ENCODE data around the gene SERPINA6. TPM values are rescaled to one million over a fixed set of nuclear protein-coding genes. Genes with fewer than 3 reads are reported as not detected.

Gene SERPINA6
- total RNA-seq, 1 experiment from 2014 or later, result not detected

- Histone ChIP-seq H3K4me1 (ENCODE audit: control insufficient read depth in 1 of 2, insufficient read depth in 2 of 2, low read length in 2 of 2) (peaks cover 0 to 4% of the 10 kb centered on the region in 2 experiments; a peak in 1 of 4 replicates), H3K9ac (ENCODE audit: low read length) (no peak overlapping the region), H3K4me2 (ENCODE audit: low read length) (no peak overlapping the region), H3K4me3 (replicated peaks in 1 of 2; ENCODE audit: low read depth in 1 of 2, low read length in 2 of 2) (no peak overlapping the region), H3K27me3 (ENCODE audit: insufficient read depth, low read length) (no peaks in the 10 kb centered on the region), H3K79me2 (ENCODE audit: insufficient read depth, low read length) (no peaks in the 10 kb centered on the region), H4K20me1 (ENCODE audit: insufficient read depth) (no peaks in the 10 kb centered on the region), H3K9me2 (ENCODE audit: insufficient read depth) (no peaks in the 10 kb centered on the region), H3K36me3 (ENCODE audit: control insufficient read depth in 1 of 2, insufficient read depth in 2 of 2, low read length in 2 of 2) (no peaks in the 10 kb centered on the region), H3K9me3 (ENCODE audit: control insufficient read depth in 1 of 2, insufficient read depth in 1 of 2, low read depth in 1 of 2, low read length in 2 of 2) (no peaks in the 10 kb centered on the region), H2AFZ (ENCODE audit: low read depth, low read length, poor library complexity, severe bottlenecking) (no peak overlapping the region), H3K27ac (ENCODE audit: low read depth, low read length) (no peak overlapping the region)
- POLR2A ChIA-PET, result no interaction called here
- DNase-seq (ENCODE audit: low read depth, low spot score), result no peak
- no peak for TF ChIP-seq POLR2AphosphoS5 (IDR thresholded peaks at IDR 0.05; ENCODE audit: low read depth, low read length)
- TF ChIP-seq CEBPB (IDR thresholded peaks at IDR 0.05; ENCODE audit: low read depth), result no peak
- TF ChIP-seq ZBTB33 (IDR thresholded peaks at IDR 0.05; ENCODE audit: extremely low read depth, insufficient replicate concordance, low read length), result no peak
- no peak for TF ChIP-seq SP1 (IDR thresholded peaks at IDR 0.05; ENCODE audit: low read depth)
- no peak for TF ChIP-seq ZNF274 (IDR thresholded peaks at IDR 0.05; ENCODE audit: low read depth, low read length)
- no peak for TF ChIP-seq ELF1 (IDR thresholded peaks at IDR 0.05; ENCODE audit: borderline replicate concordance, low read depth)
- TF ChIP-seq SRF (IDR thresholded peaks at IDR 0.05; ENCODE audit: low read depth), result no peak
- no peak for TF ChIP-seq EGR1 (IDR thresholded peaks at IDR 0.05; ENCODE audit: low read depth)
- TF ChIP-seq FOSL1 (IDR thresholded peaks at IDR 0.05; ENCODE audit: low read depth), result no peak
- TF ChIP-seq RAD21 (IDR thresholded peaks at IDR 0.05; ENCODE audit: low read depth), result no peak
- RAD21 ChIA-PET (ENCODE audit: low non-redundant PET in 1 of 2, low total read pairs in 2 of 2, uncharacterized antibody in 2 of 2, unreplicated experiment in 2 of 2), result no interaction called here
- no peak for ATAC-seq
- no TSS peak for BruUV-seq (replicated peaks)
- intact Hi-C loops (cut with micrococcal nuclease), result loop anchor here (2.0 kb wide), 1 partner anchor 13 kb away; no protein-coding TSS in a partner anchor
- CTCF ChIA-PET, result no interaction called here
These were observed 42.5 kb upstream of the SERPINA6 start for GRCh38 chr14:94365624-94366023.

Data from HCT116 (cell line).